Peyer's patch (tissue), 4 donors: ENCODE results near the gene SPATA2.

Experiments used
- CTCF ChIP-seq, 6 experiments: fragments of 450-650 bp in 4 of 6; fragments of 200-600 bp in 2 of 6; sonication (generic) in 1 of 6; IDR thresholded peaks; one replicate each; pipeline ENCODE4 v1.5.1; 2017 to 2019; ENCODE audit warnings: antibody characterized with exemption in 6 of 6, mild to moderate bottlenecking in 3 of 6, moderate library complexity in 1 of 6
- POLR2A ChIP-seq, 2 donors: fragments of 450-650 bp; IDR thresholded peaks; one replicate each; pipeline ENCODE4 v1.5.1; 2017; ENCODE audit warnings: antibody characterized with exemption in 2 of 2, mild to moderate bottlenecking in 2 of 2, moderate library complexity in 2 of 2

GRCh38 chr20:49882171-49882970, 33.0 kb downstream of the SPATA2 start:
- no peak for TF ChIP-seq CTCF (IDR thresholded peaks at IDR 0.05)
- TF ChIP-seq POLR2A (IDR thresholded peaks at IDR 0.05): no peak
